HG03280 (cell line): ENCODE measurements around the gene CARMIL1.

Source experiments
- ATAC-seq: cut with Tn5 transposase; IDR thresholded peaks from one replicate; pipeline ENCODE4 v1.9.1; 2021; ENCODE audit warnings: mild to moderate bottlenecking, moderate library complexity; ENCODE audit not compliant: unreplicated experiment

CARMIL1 gene

DNA sequence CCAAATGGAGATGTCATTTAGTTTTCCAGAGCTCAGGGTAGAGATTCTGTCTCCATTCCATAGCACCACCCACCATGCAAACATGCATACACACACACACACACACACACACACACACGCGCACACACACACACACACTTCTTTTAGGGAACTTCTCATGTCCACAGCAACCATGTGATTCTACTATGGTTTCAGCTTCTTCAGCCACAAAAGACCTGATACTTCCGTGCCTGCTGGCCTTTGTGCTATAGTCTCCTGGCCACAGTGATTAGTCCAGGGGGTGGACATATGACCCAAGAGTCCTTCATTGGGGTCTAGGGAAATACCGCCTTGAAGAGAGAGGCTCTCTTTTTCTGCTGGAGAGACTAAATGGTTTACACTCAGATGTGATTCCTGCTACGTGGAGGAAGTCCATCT, 53.5 kb downstream of the CARMIL1 start:
- ATAC-seq, result no peak

DNA sequence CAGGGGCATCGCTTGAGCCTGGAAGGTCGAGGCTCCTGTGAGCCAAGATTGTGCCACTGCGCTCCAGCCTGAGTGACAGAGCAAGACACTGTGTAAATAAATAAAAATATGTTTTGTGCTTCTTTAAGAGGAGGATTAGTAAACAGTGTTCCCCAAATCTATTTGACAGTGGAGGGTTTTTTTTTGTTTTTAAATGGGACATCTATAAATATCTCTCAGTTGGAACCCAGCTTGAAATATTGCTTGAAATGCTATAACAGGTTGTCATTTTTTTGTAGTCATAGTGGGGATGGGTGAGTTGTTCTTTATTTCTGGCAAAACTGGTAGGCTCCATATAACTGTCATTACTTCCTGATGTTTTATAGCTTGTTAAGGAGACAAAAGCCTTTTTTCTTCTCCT, 54.3 kb downstream of the CARMIL1 start:
- no peak for ATAC-seq

DNA sequence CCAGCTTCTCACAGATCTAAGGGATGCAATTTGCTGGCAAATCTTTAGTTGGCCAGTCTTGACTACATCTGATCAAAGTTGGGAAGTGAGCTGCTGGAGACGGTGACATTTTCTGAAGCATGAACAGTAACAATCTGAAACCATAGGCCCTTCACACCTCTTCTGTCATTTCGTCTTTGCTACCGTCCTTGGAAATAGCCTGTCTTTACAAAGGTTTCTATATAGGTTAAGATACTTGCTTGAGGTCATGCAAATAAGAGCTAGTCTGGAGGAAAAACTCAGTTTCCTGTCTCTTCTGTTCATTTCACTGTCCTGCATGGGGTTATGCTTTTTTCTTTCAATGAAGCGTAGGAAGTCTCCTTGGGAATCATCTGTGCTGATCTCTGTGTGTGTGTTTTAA, 55.6 kb downstream of the CARMIL1 start:
- ATAC-seq, result no peak

DNA sequence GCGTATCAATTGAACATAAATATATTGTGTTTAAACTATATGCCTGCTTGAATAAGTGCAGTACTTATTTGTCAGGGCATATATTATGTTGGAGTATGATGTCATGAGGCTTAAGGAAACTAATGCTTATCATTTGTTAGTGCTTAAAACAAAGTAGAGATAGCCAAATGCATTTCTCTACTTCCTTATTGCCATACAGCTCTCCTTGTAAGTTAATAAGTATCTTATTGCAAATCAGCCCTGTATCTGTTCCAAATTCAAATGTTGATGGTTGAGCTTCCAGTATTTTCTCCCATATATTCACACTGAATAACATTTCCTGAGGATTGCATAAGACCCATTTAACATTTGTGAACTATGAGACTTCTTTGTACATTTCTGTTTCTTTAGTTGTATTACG, 57.8 kb downstream of the CARMIL1 start:
- no peak for ATAC-seq

DNA sequence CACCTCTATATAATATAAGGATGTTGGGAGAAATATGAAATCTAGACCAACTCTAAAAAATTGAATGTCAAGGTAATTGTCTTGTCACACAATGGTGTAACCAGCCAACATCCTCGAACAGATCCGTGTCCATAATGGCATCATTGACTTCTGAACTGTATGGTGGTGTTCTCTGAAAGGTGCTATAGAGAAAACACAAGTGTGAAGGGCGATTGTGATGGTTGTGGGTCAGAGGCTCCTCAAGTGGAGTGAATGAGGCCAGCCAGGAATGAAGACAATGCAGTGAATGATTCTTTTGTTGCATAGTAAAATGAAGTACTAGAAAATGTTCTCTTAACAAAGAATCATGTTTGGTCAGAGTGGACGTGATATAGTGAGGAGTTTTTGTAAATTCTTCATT, 58.3 kb downstream of the CARMIL1 start:
- ATAC-seq, result no peak

- ATAC-seq, result no peak
Observed at GRCh38 chr6:25340431-25341202, 61.4 kb downstream of the CARMIL1 start.

- ATAC-seq, result no peak
Observed at GRCh38 chr6:25341203-25341552, 62.0 kb downstream of the CARMIL1 start.

- no peak for ATAC-seq
Observed at GRCh38 chr6:25341923-25342619, 62.9 kb downstream of the CARMIL1 start.

GRCh38 chr6:25342802-25343201, 63.6 kb downstream of the CARMIL1 start:
- no peak for ATAC-seq

DNA sequence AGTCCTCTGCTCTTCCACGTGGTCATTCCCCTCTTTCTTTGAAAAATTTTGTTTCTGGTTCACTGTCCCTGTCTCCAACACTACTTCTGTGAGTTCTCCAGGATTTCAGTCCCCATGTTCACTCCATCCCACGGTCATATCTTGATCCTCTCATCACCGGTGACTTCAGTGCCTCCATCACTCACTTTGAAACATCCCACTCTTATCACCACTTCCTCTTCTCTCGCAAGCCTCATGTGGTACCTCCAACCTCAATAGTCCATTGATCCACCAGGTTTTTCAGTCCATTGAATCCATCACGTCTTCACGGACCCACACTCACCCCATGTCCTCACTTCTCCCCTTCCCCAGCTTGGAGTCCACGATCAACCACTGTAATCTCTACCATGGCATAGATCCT, 64.8 kb downstream of the CARMIL1 start:
- no peak for ATAC-seq

- no peak for ATAC-seq
Observed at GRCh38 chr6:25344827-25345226, 65.7 kb downstream of the CARMIL1 start.

GRCh38 chr6:25346064-25346463, 66.9 kb downstream of the CARMIL1 start:
- no peak for ATAC-seq

DNA sequence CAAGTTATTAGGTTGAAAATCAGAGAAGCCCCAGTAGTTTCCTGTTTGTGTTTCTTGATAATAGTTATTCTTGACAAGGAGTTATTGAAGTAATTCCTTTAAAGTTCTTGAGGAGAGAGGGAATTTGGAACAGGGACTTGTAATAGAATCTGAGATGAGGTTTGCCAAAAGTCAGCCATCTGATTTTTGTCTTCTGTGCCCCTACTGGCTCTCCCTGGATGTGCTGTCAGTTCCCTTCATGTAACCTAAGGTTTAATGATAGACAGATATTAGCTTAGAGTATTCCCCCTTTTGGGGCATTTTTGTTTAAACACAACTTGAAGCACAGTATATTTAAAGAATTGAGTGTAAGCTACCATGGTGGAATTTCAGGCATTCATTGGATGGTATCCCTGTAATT, 71.4 kb downstream of the CARMIL1 start:
- no peak for ATAC-seq

GRCh38 chr6:25351485-25351884, 72.3 kb downstream of the CARMIL1 start:
- ATAC-seq, result no peak

- ATAC-seq, result no peak
Observed at GRCh38 chr6:25352285-25352684, 73.1 kb downstream of the CARMIL1 start.

DNA sequence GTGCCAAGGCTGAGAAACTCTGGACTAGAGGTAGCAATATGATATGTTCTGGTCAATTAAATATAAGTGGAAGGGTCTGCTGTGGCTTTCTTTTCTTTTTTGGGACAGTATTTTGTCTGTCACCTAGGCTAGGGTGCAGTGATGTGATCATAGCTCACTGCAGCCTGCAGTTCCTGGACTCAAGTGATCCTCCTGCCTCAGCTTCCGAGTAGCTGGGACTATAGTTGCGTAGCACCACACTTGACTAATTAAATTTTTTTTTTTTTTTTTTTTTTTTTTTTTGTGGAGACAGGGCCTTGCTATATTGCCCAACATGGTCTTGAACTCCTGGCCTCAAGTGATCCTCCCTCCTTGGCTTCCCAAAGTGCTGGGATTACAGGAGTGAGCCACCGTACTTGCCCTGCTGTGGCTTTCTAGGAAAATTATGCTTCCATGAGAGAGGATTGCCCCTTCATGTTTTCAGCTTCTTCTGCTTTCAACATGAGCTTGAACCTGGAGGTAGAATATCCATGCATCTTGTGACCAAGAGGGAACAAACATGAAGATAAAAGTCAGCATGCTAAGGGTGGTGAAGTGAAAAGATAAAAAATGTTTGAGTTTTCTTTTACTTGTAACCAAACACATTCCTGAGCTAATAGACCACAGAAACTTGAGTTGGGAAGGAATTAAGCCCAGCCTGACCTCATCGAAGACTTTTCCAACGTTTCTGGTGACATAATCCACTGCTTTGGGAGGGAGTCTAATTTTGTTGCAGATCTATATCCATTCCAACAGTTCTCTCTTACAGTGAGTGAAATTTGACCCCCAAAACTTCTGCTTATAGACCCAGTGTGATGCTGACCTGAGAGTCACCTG, 75.1 kb downstream of the CARMIL1 start:
- ATAC-seq, result no peak

GRCh38 chr6:25359191-25359861, 80.2 kb downstream of the CARMIL1 start:
- ATAC-seq, result no peak

DNA sequence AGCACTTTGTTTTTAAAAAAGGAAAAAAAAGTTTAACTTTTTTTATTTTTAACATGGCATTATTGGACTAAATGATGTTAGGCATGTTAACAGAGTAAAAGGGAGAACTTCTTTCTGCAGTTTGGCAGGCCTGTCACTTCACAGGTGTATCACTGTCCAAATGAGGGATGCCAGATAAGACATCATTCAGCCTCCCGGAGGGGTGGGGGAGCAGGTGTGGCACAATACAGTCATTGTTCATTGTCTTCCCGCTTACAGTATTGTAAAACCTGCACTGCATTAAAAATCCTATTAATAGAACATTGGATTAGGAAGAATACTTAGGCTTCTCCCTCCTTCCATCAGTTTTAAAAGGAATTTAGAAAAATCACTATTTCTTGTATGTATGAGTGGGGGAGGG, 80.7 kb downstream of the CARMIL1 start:
- ATAC-seq, result no peak

DNA sequence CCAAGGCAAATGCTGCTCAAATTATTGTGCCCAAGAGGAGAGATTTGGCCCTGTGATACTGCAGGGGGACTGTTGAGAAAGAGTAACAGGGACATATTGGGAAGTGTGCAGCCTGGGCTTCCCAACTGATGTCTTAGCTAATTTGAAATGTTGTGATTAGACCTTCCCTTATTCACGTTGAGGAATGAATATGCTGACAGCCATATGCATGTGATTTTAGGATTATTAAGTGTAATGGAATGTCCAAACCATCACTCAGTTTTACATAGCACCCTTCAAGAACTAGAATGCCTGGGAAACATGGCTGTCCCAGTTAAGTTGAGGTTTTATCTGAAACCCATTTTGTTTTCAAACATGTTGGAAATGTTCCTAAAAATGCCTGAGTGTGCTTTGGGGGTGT, 81.4 kb downstream of the CARMIL1 start:
- no peak for ATAC-seq

DNA sequence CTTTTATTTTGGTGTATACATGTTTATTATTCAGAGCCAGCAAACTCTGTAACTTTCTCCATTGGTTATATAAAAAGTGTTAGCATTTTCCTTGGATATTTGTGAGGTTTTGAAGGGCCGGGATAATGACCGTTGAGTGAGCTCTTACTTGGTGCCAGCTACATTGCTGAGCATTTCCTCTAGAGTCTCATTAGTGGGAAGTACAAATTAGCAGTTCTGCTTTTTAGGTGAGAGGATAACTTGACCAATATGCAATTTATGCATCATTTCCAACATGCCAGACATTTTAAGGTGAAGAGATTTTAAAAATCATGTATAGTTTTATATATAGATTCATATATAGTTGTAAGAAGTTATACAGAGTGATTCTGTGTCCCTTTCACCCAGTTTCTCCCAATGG, 84.3 kb downstream of the CARMIL1 start:
- no peak for ATAC-seq

GRCh38 chr6:25365154-25365553, 86.0 kb downstream of the CARMIL1 start:
- no peak for ATAC-seq
